ENCODE results near the gene C4orf36.

C4orf36 gene

GRCh38 chr4:86891762-86892635, at the start of gene C4orf36:
Gene C4orf36 (minus strand): TSS chr4:86892422. CDS start chr4:86891520, 902 bp downstream.
- ChIA-PET CTCF (interaction anchor here (0.6 to 1.7 kb wide), 3 partner anchors 233 to 396 kb away, joined by 3 to 6 read pairs (median 6); no protein-coding TSS in a partner anchor), POLR2A (interaction anchor here (0.6 to 1.1 kb wide), 6 partner anchors 10 to 395 kb away, joined by 3 to 4 read pairs (median 3); partner anchors contain the start of gene PTPN13)
- DNase-seq (ENCODE audit: extremely low spot score), result peak; percentile 75

GRCh38 chr4:86940920-86941460, 48.8 kb upstream of the C4orf36 start:
- DNase-seq (ENCODE audit: extremely low spot score), result no peak
- POLR2A ChIA-PET, result no interaction called here
- CTCF ChIA-PET, result no interaction called here
- TF ChIP-seq FOXM1 (IDR thresholded peaks at IDR 0.05; ENCODE audit: borderline replicate concordance) (no peak), TARDBP (IDR thresholded peaks at IDR 0.05) (no peak), FOXK2 (IDR thresholded peaks at IDR 0.05) (no peak), NFRKB (IDR thresholded peaks at IDR 0.05) (no peak), ELF4 (IDR thresholded peaks at IDR 0.05) (no peak)

More at GRCh38 chr4:86891762-86892635, at the start of gene C4orf36:
- TF ChIP-seq CTBP1 (IDR thresholded peaks at IDR 0.05; ENCODE audit: borderline replicate concordance) (no peak), L3MBTL2 (conservative IDR thresholded peaks at IDR 0.05) (peak; percentile 78)

- DNase-seq (ENCODE audit: extremely low spot score), result no peak
- CTCF ChIA-PET, result no interaction called here
- POLR2A ChIA-PET, result interaction anchor here (1.0 to 1.1 kb wide), 2 partner anchors 65 to 346 kb away, joined by 3 to 4 read pairs; partner anchors contain the start of gene PTPN13
- TF ChIP-seq BHLHE40 (IDR thresholded peaks at IDR 0.05; ENCODE audit: borderline replicate concordance), result no peak
- no peak for TF ChIP-seq FOXM1 (IDR thresholded peaks at IDR 0.05; ENCODE audit: borderline replicate concordance)
- no peak for TF ChIP-seq PKNOX1 (IDR thresholded peaks at IDR 0.05)
- no peak for TF ChIP-seq SUZ12 (IDR thresholded peaks at IDR 0.05)
- no peak for TF ChIP-seq FOXA1 (IDR thresholded peaks at IDR 0.05)
- TF ChIP-seq SP1 (IDR thresholded peaks at IDR 0.05), result no peak
- no peak for TF ChIP-seq HDGF (IDR thresholded peaks at IDR 0.05; ENCODE audit: borderline replicate concordance)
- TF ChIP-seq LEF1 (IDR thresholded peaks at IDR 0.05; ENCODE audit: borderline replicate concordance), result no peak
- no peak for TF ChIP-seq NFRKB (IDR thresholded peaks at IDR 0.05)
- TF ChIP-seq FOXK2 (IDR thresholded peaks at IDR 0.05), result no peak
- no peak for TF ChIP-seq ARNT (IDR thresholded peaks at IDR 0.05)
- no peak for TF ChIP-seq TARDBP (IDR thresholded peaks at IDR 0.05)
- TF ChIP-seq ZNF384 (IDR thresholded peaks at IDR 0.05), result no peak
- TF ChIP-seq L3MBTL2 (conservative IDR thresholded peaks at IDR 0.05), result no peak
- TF ChIP-seq ELF4 (IDR thresholded peaks at IDR 0.05), result no peak
- no peak for TF ChIP-seq CTBP1 (IDR thresholded peaks at IDR 0.05; ENCODE audit: borderline replicate concordance)
Observed at GRCh38 chr4:86939729-86940575, 47.7 kb upstream of the C4orf36 start.

- CTCF ChIA-PET, result interaction anchor here (1.6 kb wide), 1 partner anchor 17 kb away, joined by 4 read pairs; no protein-coding TSS in a partner anchor
- TF ChIP-seq ELF4 (IDR thresholded peaks at IDR 0.05), result no peak
- no peak for TF ChIP-seq L3MBTL2 (conservative IDR thresholded peaks at IDR 0.05)
- no peak for TF ChIP-seq ARNT (IDR thresholded peaks at IDR 0.05)
- TF ChIP-seq PKNOX1 (IDR thresholded peaks at IDR 0.05), result no peak
- TF ChIP-seq SUZ12 (IDR thresholded peaks at IDR 0.05), result no peak
- no peak for TF ChIP-seq NFRKB (IDR thresholded peaks at IDR 0.05)
- TF ChIP-seq CTBP1 (IDR thresholded peaks at IDR 0.05; ENCODE audit: borderline replicate concordance), result no peak
- no peak for TF ChIP-seq ZNF384 (IDR thresholded peaks at IDR 0.05)
- TF ChIP-seq FOXK2 (IDR thresholded peaks at IDR 0.05), result no peak
- no peak for TF ChIP-seq TARDBP (IDR thresholded peaks at IDR 0.05)
- no peak for TF ChIP-seq FOXM1 (IDR thresholded peaks at IDR 0.05; ENCODE audit: borderline replicate concordance)
- TF ChIP-seq FOXA1 (IDR thresholded peaks at IDR 0.05), result no peak
- DNase-seq (ENCODE audit: extremely low spot score), result no peak
- POLR2A ChIA-PET, result interaction anchor here (1.0 to 1.1 kb wide), 2 partner anchors 66 to 345 kb away, joined by 3 to 4 read pairs; partner anchors contain the start of gene PTPN13
Observed at GRCh38 chr4:86938771-86939520, 46.7 kb upstream of the C4orf36 start.

- TF ChIP-seq BHLHE40 (IDR thresholded peaks at IDR 0.05; ENCODE audit: borderline replicate concordance) (no peak), L3MBTL2 (conservative IDR thresholded peaks at IDR 0.05) (peak; percentile 48)
- DNase-seq (ENCODE audit: extremely low spot score), result peak; percentile 35
- ChIA-PET CTCF (interaction anchor here (0.7 to 1.2 kb wide), 6 partner anchors 14 to 155 kb away, joined by 3 to 5 read pairs (median 3); no protein-coding TSS in a partner anchor), POLR2A (interaction anchor here (0.7 to 2.9 kb wide), 9 partner anchors 8 to 531 kb away, joined by 3 to 33 read pairs (median 4); no protein-coding TSS in a partner anchor)
Observed at GRCh38 chr4:86935853-86936733, 43.9 kb upstream of the C4orf36 start.
